Neural progenitor cell (in vitro differentiated cells): ENCODE measurements around the gene C14orf93. TPM values are rescaled to one million over a fixed set of nuclear protein-coding genes. Genes with fewer than 3 reads are reported as not detected.

Source experiments
- DNase-seq: peaks from one replicate; pipeline ENCODE4 v3.0.0-alpha.2; 2016; ENCODE audit warnings: low spot score
- H2AFZ ChIP-seq: fragments of 200-600 bp; sonication (generic); replicated peaks from 2 replicates; pipeline ENCODE4 v1.6.1; 2016; ENCODE audit warnings: antibody characterized with exemption
- H3F3A ChIP-seq: fragments of 200-600 bp; sonication (generic); 2 replicates; pipeline ENCODE4 v1.6.1; 2016; ENCODE audit warnings: antibody characterized with exemption, low read depth
- H3K27ac ChIP-seq: fragments of 200-600 bp; sonication (generic); 2 replicates; pipeline ENCODE4 v1.5.1; 2016; ENCODE audit warnings: mild to moderate bottlenecking
- H3K27me3 ChIP-seq: fragments of 200-600 bp; sonication (generic); 2 replicates; pipeline ENCODE4 v1.6.1; 2016; ENCODE audit warnings: mild to moderate bottlenecking, moderate library complexity
- H3K36me3 ChIP-seq: fragments of 200-600 bp; sonication (generic); 2 replicates; pipeline ENCODE4 v1.5.1; 2016
- H3K4me1 ChIP-seq: fragments of 200-600 bp; sonication (generic); 2 replicates; pipeline ENCODE4 v1.6.1; 2016; ENCODE audit warnings: mixed run types
- H3K4me2 ChIP-seq: fragments of 200-600 bp; sonication (generic); 2 replicates; pipeline ENCODE4 v1.6.1; 2016
- H3K4me3 ChIP-seq: fragments of 200-600 bp; sonication (generic); 2 replicates; pipeline ENCODE4 v1.5.1; 2016
- H3K79me2 ChIP-seq: fragments of 200-600 bp; sonication (generic); 2 replicates; pipeline ENCODE4 v1.6.1; 2016; ENCODE audit warnings: low read depth
- H3K9ac ChIP-seq: fragments of 200-600 bp; sonication (generic); 2 replicates; pipeline ENCODE4 v1.6.1; 2016
- H3K9me3 ChIP-seq: fragments of 200-600 bp; sonication (generic); 2 replicates; pipeline ENCODE4 v1.5.1; 2016; ENCODE audit warnings: low read depth
- H4K20me1 ChIP-seq: fragments of 200-600 bp; sonication (generic); 2 replicates; pipeline ENCODE4 v1.6.1; 2016; ENCODE audit warnings: low read depth
- H3K27ac Mint-ChIP-seq: 3 replicates; pipeline ENCODE4 v1.8.0; 2021; ENCODE audit warnings: mixed read lengths
- H3K27me3 Mint-ChIP-seq: 2 replicates; pipeline ENCODE4 v1.8.0; 2022; ENCODE audit warnings: low read depth, mild to moderate bottlenecking, inconsistent platforms, moderate library complexity, mixed read lengths; ENCODE audit not compliant: insufficient read depth
- H3K36me3 Mint-ChIP-seq: 3 replicates; pipeline ENCODE4 v1.8.0; 2021; ENCODE audit warnings: mixed read lengths
- H3K4me1 Mint-ChIP-seq: 3 replicates; pipeline ENCODE4 v1.8.0; 2021; ENCODE audit warnings: mixed read lengths
- H3K4me3 Mint-ChIP-seq: 3 replicates; pipeline ENCODE4 v1.8.0; 2021; ENCODE audit warnings: mild to moderate bottlenecking, moderate library complexity, mixed read lengths
- H3K9me3 Mint-ChIP-seq: 3 replicates; pipeline ENCODE4 v1.8.0; 2020; ENCODE audit warnings: mixed read lengths
- EZH2 ChIP-seq: fragments of 200-600 bp; sonication (generic); IDR thresholded peaks from 2 replicates; pipeline ENCODE4 v1.6.1; 2017; ENCODE audit warnings: antibody characterized with exemption, mild to moderate bottlenecking, moderate library complexity
- EZH2phosphoT487 ChIP-seq: fragments of 200-600 bp; sonication (generic); IDR thresholded peaks from 2 replicates; pipeline ENCODE4 v1.6.1; 2017; ENCODE audit warnings: antibody characterized with exemption
- total RNA-seq: library from RNA; depleted of rRNA; stranded (reverse); fragments of >200 nt; gene quantifications from 2 replicates; pipeline ENCODE4 v1.2.3, GENCODE V29; 2015; ENCODE audit warnings: low replicate concordance
- TF ChIP-seq, protein P1 (sequence below): fragments of 200-600 bp; sonication (generic); IDR thresholded peaks from 2 replicates; pipeline ENCODE4 v1.5.1; 2017; ENCODE audit warnings: antibody characterized with exemption, mild to moderate bottlenecking

C14orf93 gene
- total RNA-seq, 1 donor from 2014 or later, result 8.2 TPM

DNA sequence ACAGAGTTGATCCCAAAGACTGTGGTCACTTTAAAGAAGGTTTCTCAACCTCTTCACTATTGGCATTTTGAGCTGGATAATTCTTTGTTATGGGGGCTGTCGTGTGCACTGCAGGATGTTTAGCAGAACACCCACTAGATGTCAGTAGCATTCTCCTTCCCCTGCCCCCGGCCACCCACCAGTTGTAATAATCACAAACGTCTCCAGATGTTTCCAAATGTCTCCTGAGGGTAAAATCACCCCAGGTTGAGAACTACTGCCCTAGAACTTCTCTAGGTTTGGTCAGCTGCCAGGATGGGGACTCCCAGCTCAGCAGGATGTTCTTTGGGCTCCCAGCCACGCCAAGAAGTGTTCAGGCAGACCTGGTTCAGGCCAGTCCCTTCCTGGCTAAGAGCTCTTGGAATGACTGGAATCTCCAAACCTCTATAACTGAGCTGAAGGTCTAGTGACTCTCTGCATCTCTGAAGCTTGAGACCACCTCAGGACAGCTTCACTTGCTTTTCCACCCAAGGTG lies 15.1 kb downstream of the C14orf93 start:
- H3K9ac ChIP-seq, result no peak overlapping the region
- TF ChIP-seq, protein P1, sequence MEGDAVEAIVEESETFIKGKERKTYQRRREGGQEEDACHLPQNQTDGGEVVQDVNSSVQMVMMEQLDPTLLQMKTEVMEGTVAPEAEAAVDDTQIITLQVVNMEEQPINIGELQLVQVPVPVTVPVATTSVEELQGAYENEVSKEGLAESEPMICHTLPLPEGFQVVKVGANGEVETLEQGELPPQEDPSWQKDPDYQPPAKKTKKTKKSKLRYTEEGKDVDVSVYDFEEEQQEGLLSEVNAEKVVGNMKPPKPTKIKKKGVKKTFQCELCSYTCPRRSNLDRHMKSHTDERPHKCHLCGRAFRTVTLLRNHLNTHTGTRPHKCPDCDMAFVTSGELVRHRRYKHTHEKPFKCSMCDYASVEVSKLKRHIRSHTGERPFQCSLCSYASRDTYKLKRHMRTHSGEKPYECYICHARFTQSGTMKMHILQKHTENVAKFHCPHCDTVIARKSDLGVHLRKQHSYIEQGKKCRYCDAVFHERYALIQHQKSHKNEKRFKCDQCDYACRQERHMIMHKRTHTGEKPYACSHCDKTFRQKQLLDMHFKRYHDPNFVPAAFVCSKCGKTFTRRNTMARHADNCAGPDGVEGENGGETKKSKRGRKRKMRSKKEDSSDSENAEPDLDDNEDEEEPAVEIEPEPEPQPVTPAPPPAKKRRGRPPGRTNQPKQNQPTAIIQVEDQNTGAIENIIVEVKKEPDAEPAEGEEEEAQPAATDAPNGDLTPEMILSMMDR, result peak; percentile 59
- no peak for TF ChIP-seq EZH2
- no peak for TF ChIP-seq EZH2phosphoT487
- H4K20me1 ChIP-seq, result no peaks in the 10 kb centered on the region
- Mint-ChIP-seq H3K36me3 (peaks cover 4% of the 10 kb centered on the region), H3K27me3 (peaks cover 5% of the 10 kb centered on the region), H3K4me3 (peak overlapping the region; percentile 48), H3K4me1 (peaks cover 9% of the 10 kb centered on the region), H3K27ac (peak overlapping the region; percentile 55), H3K9me3 (no peaks in the 10 kb centered on the region)
- H3K9me3 ChIP-seq, result no peaks in the 10 kb centered on the region
- no peaks in the 10 kb centered on the region for H3K36me3 ChIP-seq
- peak overlapping the region; percentile 36 for H3K4me2 ChIP-seq
- H2AFZ ChIP-seq, result peak overlapping the region; percentile 91
- H3K27ac ChIP-seq, result peak overlapping the region; percentile 14
- no peaks in the 10 kb centered on the region for H3K27me3 ChIP-seq
- peak; percentile 55 for DNase-seq
- H3K4me3 ChIP-seq, result no peak overlapping the region
- no peaks in the 10 kb centered on the region for H3F3A ChIP-seq
- peaks cover 8% of the 10 kb centered on the region for H3K4me1 ChIP-seq
- H3K79me2 ChIP-seq, result no peaks in the 10 kb centered on the region

DNA sequence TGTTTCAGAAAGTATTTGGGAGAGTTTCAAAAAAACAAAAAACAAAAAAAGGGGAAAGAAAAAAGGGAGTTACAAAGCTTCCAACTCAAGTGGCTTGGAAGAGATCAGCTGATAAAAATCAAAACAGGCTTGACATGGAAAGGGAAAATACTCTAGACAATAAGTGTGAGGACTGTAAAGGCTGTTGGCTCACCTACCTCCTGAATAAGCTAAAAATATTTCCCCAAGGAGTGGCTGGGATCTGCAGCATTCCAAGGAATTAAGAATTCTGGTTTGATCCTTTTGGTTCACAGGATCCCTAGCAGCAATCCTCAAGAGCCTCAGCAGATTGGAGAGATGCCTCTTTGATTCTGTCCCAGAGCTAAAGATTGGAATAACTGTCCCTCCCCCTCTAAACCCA lies 16.4 kb downstream of the C14orf93 start:
- no peaks in the 10 kb centered on the region for H3K9me3 ChIP-seq
- no peaks in the 10 kb centered on the region for H3F3A ChIP-seq
- Mint-ChIP-seq H3K27ac (no peak overlapping the region), H3K4me1 (peaks cover 9% of the 10 kb centered on the region), H3K9me3 (no peaks in the 10 kb centered on the region), H3K4me3 (peak overlapping the region; percentile 8), H3K36me3 (peaks cover 10% of the 10 kb centered on the region), H3K27me3 (peaks cover 5% of the 10 kb centered on the region)
- H3K36me3 ChIP-seq, result no peaks in the 10 kb centered on the region
- H4K20me1 ChIP-seq, result no peaks in the 10 kb centered on the region
- H3K79me2 ChIP-seq, result no peaks in the 10 kb centered on the region
- peaks cover 8% of the 10 kb centered on the region for H3K4me1 ChIP-seq
- no peaks in the 10 kb centered on the region for H3K27me3 ChIP-seq
- no peak overlapping the region for H3K4me2 ChIP-seq
- TF ChIP-seq EZH2, result no peak
- TF ChIP-seq, protein P1, result no peak
- no peak for TF ChIP-seq EZH2phosphoT487
- no peak overlapping the region for H3K4me3 ChIP-seq
- no peak overlapping the region for H3K27ac ChIP-seq
- H3K9ac ChIP-seq, result no peak overlapping the region
- no peak for DNase-seq
- H2AFZ ChIP-seq, result no peak overlapping the region

DNA sequence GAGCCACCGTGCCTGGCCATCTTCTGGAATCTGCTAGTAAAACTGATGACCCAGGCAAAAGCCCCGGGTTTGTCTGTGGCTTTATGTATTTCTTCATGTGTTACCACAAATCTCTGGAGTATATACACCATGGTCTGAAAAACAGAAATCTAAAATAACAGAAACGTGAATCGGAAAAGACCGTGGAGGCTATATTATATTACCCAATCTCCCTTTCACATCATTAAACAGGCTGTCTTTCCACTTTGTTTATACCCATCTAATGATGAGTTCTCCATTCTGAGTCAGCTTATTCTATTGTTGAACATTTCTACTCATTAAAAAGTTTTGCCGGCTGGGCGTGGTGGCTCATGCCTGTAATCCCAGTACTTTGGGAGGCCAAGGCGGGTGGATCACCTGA lies 18.1 kb downstream of the C14orf93 start:
- DNase-seq, result no peak
- peaks cover 5% of the 10 kb centered on the region for H3K27me3 Mint-ChIP-seq
- Histone ChIP-seq H3K4me1 (peaks cover 8% of the 10 kb centered on the region), H3K27ac (no peak overlapping the region), H3K79me2 (no peaks in the 10 kb centered on the region), H3K4me2 (no peak overlapping the region), H3K9ac (no peak overlapping the region), H3K4me3 (no peak overlapping the region), H3K36me3 (no peaks in the 10 kb centered on the region), H3F3A (no peaks in the 10 kb centered on the region), H4K20me1 (no peaks in the 10 kb centered on the region), H2AFZ (no peak overlapping the region), H3K27me3 (no peaks in the 10 kb centered on the region), H3K9me3 (no peaks in the 10 kb centered on the region)
- no peak for TF ChIP-seq EZH2phosphoT487
- TF ChIP-seq, protein P1, result no peak
- TF ChIP-seq EZH2, result no peak
- no peak overlapping the region for H3K27ac Mint-ChIP-seq
- peaks cover 9% of the 10 kb centered on the region for H3K4me1 Mint-ChIP-seq
- H3K9me3 Mint-ChIP-seq, result no peaks in the 10 kb centered on the region
- peaks cover 10% of the 10 kb centered on the region for H3K36me3 Mint-ChIP-seq
- H3K4me3 Mint-ChIP-seq, result no peak overlapping the region
